ENCODE results near the gene NFE2L3.
A peak's percentile ranks its signal among the peaks of the same experiment; 100 is the strongest.
"Not testable (repeated sequence)": the region's sequence is repeated elsewhere in the genome, so short reads cannot be mapped to it uniquely, and the experiment has no call there.

Gene NFE2L3, protein sequence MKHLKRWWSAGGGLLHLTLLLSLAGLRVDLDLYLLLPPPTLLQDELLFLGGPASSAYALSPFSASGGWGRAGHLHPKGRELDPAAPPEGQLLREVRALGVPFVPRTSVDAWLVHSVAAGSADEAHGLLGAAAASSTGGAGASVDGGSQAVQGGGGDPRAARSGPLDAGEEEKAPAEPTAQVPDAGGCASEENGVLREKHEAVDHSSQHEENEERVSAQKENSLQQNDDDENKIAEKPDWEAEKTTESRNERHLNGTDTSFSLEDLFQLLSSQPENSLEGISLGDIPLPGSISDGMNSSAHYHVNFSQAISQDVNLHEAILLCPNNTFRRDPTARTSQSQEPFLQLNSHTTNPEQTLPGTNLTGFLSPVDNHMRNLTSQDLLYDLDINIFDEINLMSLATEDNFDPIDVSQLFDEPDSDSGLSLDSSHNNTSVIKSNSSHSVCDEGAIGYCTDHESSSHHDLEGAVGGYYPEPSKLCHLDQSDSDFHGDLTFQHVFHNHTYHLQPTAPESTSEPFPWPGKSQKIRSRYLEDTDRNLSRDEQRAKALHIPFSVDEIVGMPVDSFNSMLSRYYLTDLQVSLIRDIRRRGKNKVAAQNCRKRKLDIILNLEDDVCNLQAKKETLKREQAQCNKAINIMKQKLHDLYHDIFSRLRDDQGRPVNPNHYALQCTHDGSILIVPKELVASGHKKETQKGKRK

DNA sequence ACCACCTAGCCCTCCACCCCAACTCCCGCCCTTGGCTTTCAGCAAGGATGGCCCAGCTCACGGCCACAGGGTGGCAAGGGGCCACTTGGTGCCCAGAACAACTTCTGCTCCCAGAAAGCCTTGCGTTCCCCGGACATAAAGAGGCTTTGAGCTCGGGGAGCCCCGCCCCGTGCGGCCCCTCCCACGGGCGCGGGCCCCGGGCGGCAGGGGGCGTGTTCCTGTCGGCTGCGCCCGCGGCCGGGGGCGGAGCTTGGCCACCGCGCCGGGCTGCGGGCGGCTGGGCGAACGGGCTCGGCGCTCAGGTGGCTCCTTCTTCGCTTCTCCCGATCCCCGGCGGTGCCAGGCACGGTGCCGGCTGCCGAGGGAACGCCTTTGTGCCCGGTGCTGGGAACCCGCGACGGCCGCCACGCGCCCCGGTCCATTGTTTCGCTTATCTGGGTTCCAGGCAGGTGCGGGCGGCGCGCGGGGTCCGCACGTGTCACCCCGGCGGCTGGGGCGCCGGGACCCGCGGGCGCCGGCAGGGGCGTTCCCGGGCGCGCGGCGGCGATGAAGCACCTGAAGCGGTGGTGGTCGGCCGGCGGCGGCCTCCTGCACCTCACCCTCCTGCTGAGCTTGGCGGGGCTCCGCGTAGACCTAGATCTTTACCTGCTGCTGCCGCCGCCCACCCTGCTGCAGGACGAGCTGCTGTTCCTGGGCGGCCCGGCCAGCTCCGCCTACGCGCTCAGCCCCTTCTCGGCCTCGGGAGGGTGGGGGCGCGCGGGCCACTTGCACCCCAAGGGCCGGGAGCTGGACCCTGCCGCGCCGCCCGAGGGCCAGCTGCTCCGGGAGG, at the start of gene NFE2L3:
Gene NFE2L3 (plus strand): TSS at position 246 of the 829 bp plus-strand sequence. CDS start 301 bp downstream, at position 547.
- DNase-seq: peak; percentile 90

DNA sequence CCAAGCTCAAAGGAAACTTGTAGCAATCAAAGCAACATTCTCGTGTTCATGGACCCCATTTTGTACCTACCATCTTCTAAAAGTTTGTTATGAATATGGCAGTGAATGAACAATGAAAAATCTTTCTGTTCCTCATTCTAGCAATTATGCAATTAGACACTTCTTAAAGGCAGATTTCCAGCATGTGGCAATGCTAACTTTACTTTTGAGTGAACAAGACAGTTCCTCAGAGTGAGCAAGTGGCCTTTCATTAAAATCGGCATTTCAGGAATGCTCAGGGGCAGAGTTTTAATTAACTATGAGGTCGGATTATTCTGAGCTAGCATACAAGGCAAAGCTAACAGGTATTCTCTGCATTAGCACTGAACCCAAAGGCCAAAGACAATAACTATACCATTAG, 48.4 kb upstream of the NFE2L3 start:
- DNase-seq: no peak

DNA sequence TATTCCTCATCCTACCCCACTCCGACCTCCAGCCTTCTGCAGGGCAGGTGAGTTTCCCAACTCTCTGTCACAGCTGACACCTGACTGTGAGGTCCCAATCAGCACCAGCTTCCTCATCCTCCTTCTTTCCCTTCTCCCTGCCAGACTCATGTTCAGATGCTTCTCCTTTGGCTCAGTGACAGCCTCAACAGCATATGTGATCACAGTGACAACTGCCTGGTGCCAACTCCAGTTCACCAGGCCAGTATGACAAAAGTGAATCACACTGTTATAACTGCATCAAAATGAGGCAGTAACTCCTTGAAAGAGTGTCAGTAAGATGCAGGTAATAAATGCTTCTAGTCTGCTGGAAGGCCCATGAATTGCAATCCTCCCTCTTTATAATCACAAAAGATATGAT, 46.8 kb upstream of the NFE2L3 start:
- no peak for DNase-seq

DNA sequence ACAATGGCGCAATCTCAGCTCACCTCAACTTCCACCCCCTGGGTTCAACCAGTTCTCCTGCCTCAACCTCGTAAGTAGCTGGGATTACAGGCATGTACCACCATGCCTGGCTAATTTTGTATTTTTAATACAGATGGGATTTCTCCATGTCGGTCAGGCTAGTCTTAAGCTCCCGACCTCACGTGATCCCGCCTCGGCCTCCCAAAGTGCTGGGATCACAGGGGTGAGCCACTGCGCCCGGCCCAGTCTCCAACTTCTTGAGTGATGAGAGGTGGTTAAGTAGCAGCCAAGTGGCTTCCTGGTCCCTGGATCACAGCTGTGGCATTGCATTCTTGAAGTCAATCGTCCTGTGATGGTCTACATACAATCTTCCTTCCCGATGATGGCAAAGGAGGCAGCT, 46.1 kb upstream of the NFE2L3 start:
- no peak for DNase-seq

DNA sequence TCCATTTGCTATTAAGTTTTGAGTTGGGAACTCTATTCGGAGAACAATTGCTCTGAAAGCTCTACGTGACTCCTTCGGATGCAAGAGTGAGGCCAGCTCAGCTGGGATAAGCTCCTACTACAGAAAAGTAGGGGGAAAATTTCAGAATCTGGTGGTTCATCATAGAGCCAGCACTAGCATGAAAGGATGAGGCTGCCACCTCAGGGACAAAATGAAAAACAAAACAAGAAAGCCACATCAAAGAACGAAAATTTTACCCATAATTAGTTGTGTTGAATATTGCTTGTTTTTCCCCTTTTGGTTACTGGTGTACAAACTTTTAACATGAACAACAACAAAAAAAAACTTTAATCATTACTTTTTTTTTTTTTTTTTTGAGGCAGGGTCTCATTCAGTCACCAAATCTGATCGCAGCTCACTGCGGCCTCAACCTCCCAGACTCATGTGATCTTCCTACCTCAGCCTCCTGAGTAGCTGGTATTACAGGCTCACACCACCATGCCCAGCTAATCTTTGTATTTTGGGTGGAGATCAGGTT, 39.7 kb upstream of the NFE2L3 start:
- DNase-seq: no peak

DNA sequence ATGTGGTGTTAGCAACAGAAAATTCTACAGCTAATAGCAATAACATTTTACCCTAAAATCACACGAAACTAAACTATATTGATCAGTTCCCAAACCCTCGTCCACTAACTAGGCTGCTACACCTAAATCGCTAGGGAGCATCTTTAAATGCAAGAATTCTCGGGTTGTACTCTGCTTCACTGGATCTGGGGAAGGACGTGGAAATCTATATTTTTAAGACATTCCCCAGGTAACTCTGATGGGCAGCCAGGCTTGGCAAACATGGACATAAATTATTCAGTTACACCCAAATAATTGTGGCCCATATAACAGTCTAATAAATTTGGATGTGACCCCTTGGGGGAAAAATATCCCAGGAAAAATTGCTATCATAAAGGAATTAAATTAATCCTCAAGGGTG, 36.3 kb upstream of the NFE2L3 start:
- no peak for DNase-seq

DNA sequence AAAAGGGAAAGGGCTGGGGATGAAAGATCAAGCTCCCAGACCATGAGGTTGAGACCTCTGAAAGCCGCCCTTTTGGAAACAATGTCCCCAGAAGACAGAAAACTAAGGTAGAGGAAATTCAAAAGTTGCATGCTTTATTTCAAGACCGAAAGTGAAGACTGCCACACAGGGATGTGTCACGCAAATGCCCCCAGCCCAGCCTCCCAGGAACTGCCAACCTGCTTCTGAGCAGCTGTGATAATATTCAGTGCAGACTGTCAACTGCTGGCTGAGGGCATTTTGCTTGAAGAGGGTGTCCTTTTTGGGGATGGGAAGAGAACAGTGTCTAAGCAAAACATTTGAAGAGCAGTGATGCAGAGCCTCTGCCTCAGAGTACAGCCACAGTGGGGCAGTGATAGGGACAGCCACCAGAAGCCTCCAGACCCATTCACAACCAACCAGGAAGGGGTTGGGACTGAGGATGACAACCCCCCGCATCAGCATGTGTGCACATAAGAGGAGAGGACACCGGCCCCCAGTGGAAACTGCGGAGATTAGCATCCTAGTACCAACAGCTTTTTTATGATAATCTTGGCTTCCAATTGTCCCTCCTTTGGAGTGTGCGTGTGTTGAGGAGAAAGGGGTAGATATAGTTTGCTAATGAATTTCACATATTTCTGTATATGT, 34.7 kb upstream of the NFE2L3 start:
- peak; percentile 62 for DNase-seq

DNA sequence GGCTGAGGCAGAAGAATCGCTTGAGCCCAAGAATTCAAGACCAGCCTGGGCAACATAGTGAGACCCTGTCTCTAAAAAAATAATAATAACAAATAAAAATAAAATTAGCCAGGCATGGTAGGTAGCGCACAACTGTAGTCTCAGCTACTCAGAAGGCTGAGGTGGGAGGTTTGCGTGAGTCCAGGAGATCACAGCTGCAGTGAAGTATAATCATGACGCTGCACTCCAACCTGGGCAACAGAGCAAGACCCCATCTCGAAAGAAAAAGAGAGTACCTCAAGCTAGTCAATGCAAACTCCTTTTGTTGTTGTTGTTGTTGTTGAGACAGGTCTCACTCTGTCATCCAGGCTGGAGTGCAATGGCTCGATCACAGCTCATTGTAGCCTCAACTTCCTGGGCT, 34.0 kb upstream of the NFE2L3 start:
- DNase-seq: no peak

DNA sequence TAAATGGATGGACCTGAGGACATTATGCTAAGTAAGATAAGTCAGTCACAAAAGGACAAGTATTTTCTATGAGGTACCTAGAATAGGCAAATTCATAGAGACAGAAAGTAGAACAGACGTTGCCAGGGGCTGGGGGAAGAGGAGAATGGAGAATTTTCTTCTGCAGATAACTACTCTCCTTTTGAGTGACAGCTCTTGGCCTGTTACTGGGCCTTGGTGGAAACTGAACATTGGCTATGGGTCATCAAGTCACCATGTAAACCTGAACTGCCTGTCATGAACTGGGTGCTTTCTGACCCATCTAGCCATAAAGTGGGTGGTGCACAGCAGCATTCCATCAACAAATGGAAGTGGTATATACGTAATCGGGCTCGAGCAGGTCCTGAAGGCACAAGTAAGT, 29.3 kb upstream of the NFE2L3 start:
- DNase-seq: no peak

DNA sequence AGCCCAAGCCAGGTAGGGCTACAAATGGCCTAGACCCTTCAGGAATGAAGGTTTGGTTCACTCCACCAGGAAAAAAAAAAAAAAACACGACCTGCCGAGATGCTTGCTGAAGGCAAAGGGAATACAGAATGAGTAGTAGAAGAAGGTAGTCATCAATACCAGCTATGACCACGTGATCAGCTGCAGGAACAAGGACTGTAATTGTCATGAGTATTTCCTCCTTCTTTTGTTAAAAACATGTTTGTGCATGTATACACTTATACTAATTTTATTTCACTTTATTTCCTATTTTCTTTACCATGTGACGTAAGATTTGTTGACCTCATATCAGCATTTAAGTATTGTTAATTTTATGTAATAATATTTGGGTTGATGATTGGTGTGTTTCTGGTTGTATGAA, 27.2 kb upstream of the NFE2L3 start:
- not testable (repeated sequence) for DNase-seq

DNA sequence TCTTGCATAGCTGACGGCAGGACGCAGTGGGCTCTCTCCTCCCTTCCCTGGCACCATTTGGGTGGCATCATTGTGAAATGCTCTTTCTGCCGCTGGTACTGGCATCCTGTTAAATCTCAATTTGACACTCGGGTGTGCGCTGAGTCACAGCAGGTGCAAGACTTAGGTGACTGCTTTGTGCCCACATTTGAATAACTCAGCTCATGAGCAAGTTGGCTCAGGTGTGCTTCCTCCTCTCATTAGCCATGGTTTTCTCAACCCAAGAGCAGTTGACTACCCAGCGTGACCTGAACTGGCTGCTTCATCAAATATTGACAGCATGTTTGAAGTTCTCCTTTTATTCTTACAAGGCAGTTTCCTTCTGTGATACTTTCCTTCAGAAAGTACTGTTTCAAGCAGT, 24.6 kb upstream of the NFE2L3 start:
- peak; percentile 32 for DNase-seq

DNA sequence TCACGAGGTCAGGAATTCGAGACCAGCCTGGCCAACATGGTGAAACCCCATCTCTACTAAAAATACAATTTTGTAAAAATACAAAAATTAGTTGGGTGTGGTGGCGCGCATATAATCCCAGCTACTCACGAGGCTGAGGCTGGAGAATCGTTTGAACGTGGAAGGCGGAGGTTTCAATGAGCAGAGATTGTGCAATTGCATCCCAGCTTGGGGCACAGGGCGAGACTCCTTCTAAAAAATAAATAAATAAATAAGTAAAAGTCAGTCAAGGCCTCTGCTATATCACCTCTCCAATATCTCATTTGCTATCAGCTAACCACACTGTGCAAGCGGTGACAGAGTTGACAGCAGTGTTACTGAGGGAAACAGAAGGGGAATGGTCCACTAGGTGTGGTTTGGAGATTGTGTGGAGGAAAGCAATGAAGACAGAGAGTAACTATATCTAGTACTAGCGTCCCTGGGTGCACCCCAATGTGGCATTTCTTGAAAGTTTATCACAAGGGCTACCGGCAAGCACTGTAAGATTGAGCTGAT, 20.9 kb upstream of the NFE2L3 start:
- no peak for DNase-seq

DNA sequence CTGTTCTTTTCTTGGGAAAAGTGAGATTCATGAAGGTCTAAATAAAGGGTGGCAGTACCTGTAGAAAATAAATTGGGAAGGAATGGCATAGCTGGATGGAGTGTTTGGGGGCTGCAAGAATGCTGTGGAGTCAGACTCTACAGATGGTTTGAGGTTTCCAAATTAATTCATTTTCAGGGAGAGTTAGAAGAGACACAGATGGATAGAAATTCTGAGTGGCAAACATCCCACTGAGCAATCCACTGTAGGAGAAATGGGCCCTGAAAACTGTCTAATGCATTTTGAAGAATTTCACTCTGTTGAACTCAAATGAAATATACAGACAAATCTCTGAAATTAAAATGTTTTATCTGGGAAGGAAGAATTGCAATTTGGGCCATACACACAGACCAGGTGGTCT, 16.9 kb upstream of the NFE2L3 start:
- DNase-seq: no peak

DNA sequence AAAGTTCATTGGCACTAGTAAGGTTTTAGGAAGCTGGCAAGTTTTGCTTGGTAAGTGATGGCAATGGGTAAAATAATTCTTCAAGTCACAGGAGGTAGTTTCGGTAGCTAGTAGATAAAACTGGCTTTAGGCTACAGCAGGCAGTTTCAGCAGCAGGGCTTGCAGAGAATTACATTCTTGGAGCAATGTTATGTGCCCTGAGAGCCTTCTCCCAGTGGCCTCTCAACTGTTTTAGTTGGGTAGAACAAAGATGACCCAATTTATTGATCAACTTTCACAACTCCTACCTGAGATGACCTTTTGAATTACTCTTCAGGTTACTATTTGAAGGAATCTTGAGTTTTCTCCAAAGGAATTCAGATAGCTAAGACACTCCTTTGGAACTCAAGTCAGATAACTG, 16.4 kb upstream of the NFE2L3 start:
- DNase-seq: no peak

DNA sequence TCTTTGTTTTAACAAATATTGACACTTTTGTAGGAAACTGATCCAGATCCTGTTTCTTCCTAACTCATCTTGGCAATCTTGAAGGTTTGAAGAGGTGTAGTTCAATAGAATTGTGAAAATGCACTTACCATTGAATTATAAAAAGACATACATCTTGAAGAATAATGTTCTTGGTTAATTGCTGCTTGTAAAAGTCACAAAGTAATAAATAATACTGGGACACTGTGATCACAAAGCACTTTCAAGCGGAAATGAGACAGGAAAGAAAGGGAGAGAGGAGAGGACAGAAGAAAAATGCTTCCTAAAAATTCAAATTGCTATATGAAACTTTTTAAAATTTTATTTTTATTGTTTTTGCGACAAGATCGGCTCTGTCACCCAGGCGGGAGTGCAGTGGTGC, 15.2 kb upstream of the NFE2L3 start:
- DNase-seq: no peak

DNA sequence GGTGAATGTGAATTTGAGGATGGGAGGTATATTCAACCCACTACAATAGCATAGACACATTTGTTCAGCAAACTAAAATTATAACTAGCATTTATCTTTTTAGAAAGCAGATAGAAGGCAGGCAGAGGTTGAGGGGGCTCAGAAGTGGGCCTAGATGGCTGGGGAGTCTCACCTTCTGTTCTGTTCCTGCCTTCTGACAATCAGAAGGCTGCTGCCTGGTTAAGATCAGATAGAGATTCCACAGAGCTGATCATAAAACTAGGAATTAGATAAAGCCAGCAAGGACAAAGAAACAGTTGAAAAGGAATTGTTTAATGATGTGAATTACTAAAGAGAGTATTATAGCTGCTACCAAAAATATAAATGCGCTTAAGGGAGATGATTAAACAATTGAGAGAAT, 11.6 kb upstream of the NFE2L3 start:
- DNase-seq: no peak

DNA sequence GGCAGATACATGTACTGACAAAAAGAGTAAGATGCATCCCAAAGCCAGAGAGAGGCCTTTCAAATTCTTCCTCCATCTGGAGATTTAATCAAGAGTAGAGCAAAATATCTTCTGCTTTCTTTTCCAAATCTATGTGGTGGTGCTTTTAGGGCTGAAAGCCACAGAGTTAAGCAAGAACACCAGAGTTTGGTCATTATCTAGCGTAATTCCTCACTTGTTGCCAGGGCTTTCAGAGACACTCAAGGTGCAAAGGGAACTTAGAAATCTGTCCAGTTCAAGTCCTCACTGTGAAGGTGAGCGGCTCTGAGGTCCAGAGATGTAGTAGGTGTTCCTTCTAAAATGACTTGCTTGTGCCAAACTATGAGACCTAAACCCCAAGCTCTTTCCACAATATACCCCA, 10.9 kb upstream of the NFE2L3 start:
- no peak for DNase-seq

DNA sequence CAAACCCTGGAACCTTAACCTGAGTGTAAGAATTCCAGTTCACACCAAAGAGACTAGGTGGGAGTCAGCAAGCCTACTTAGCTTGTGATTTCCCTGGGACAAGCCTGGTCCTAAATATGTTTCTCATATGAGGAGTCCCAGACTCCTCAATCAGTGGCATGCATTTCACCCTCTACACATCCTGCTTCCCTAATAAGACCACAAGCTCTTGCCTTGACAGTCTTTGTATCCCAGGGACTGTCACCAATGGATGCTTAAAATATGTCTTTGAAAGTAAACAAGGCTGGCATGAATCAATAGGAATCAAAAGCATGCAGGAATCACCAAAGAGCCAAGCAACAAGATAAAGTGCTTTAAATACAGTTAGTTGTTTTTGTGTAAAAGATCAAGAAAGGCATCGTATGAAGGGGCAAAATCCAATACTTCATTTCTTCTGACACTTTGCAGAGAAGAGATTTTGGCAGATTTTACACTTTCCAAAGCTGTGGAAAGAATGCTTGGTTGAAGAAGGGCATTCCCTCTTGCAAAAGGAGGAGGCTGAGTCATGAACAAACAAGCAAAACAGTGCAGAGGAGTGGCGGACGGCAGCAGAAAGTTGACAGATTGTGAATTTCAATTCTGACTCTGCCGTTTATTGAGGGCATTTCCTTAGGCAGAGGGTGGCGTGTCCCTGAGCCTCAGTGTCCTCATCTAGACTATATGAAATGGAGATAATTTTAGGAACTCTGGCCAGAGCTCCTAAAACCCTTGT, 8.5 kb upstream of the NFE2L3 start:
- DNase-seq: no peak

DNA sequence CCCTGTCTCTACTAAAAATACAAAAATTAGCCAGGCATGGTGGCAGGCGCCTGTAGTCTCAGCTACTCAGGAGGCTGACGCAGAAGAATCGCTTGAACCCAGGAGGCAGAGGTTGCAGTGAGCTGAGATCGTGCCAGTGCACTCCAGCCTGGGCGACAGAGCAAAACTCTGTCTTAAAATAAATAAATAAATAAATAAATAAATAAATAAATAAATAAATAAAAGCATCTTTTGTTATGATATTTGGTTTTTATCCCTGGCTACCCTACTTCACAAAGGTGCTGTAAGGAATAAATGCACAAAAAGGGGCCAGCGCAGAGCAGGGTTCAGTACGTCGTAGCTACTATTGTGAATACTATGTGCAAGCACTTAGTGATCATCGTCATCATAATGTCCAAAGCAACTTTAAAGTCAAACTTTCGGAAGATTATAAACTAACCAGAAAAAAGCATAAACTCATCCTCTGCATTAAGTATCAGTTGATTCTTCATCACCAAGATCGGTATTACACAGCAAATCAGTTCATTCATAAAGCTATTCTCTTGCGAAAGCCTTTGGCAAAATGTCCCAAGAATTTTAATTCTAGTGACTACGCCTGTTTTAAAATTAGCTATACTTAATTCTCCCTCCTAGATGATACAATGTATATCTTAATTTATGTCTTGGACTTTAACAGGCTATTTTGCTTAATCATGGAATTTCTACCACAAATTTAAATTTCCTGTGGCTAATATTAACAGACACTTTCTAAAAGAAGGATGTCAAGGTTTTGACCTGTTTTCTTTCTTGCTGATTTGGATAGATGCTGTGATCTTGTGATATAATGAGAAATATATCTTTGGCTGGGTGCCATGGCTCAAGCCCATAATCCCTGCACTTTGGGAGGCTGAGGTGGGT, 7.6 kb upstream of the NFE2L3 start:
- no peak for DNase-seq

DNA sequence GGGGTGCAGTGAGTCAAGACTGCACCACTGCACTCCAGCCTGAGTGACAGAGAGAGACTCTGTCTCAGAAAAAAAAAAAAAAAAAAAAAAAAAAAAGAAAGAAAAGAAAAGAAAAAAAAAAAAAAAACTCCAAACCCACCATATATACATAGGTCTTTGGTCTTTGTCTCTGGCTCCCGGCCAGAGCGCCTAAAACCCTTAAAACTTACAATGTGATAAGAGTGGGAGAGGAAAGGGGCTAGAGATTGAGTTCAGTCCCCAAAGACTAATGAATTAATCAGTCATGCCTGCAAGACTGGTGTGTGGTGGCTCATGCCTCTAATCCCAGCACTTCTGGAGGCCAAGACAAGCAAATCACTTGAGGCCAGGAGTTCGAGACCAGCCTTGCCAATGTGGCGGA, 6.8 kb upstream of the NFE2L3 start:
- DNase-seq: no peak

DNA sequence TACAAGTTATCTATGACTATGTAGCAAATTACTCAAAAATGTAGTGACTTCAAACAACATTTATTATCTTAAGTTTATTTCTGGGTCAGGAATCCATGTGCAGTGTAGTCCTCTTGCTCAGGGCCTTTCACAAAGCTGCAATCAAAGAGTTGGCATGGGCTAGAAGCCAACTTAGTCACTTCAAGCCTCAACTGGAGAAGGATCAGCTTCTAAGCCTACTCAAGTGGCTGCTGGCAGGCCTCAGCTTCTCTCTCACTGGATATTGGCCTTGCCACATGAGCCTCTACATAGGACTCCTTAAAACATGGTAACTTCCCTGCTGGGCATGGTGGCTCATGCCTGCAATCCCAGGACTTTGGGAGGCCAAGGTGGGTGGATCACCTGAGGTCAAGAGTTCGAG, 5.0 kb upstream of the NFE2L3 start:
- no peak for DNase-seq
